ENCODE measurements around the gene HNRNPA2B1. TPM values are rescaled to one million over a fixed set of nuclear protein-coding genes. Genes with fewer than 3 reads are reported as not detected.

Gene HNRNPA2B1
- total RNA-seq, 4 donors from 2014 or later = 184 to 306 (median 234) TPM

GRCh38 chr7:26233902-26234511, 33.5 kb upstream of the HNRNPA2B1 start:
- Histone ChIP-seq H3K27ac (no peak overlapping the region), H3K36me3 (no peaks in the 10 kb centered on the region), H3K27me3 (no peaks in the 10 kb centered on the region), H3K9me3 (no peaks in the 10 kb centered on the region), H3K4me3 (no peak overlapping the region), H3K4me1 (no peaks in the 10 kb centered on the region)
- TF ChIP-seq EP300 (IDR thresholded peaks at IDR 0.05) (no peak), POLR2A (IDR thresholded peaks at IDR 0.05) (no peak), CTCF (IDR thresholded peaks at IDR 0.05) (no peak)
- WGBS, 2 donors = 83 to 88% methylated on average over 5 of the region's 5 CpGs
- DNase-seq (ENCODE audit: low spot score in 2 of 2) = no peak

- H3K36me3 ChIP-seq = no peaks in the 10 kb centered on the region
- H3K27ac ChIP-seq = no peak overlapping the region
- 91 to 95% methylated on average over 2 of the region's 2 CpGs for WGBS, 2 donors
- H3K4me1 ChIP-seq = peaks cover 0 to 4% (median 0%) of the 10 kb centered on the region in 4 donors
- DNase-seq (ENCODE audit: low spot score in 2 of 2) = no peak
- no peaks in the 10 kb centered on the region for H3K27me3 ChIP-seq
- no peaks in the 10 kb centered on the region for H3K9me3 ChIP-seq
- H3K4me3 ChIP-seq = no peak overlapping the region
- TF ChIP-seq EP300 (IDR thresholded peaks at IDR 0.05) (no peak), CTCF (IDR thresholded peaks at IDR 0.05) (no peak), POLR2A (IDR thresholded peaks at IDR 0.05) (no peak)
These were observed 27.4 kb upstream of the HNRNPA2B1 start for GRCh38 chr7:26227987-26228386.

- no peak overlapping the region for H3K4me3 ChIP-seq
- 82 to 83% methylated on average over 5 of the region's 5 CpGs for whole genome bisulfite sequencing, 2 donors
- TF ChIP-seq POLR2A (IDR thresholded peaks at IDR 0.05) = no peak
- TF ChIP-seq CTCF (IDR thresholded peaks at IDR 0.05) = no peak
- TF ChIP-seq EP300 (IDR thresholded peaks at IDR 0.05) = no peak
These were observed 23.8 kb upstream of the HNRNPA2B1 start for GRCh38 chr7:26224359-26224758.

GRCh38 chr7:26216049-26216448, 15.5 kb upstream of the HNRNPA2B1 start:
- H3K4me1 ChIP-seq = no peaks in the 10 kb centered on the region
- peaks cover 0 to 26% (median 0%) of the 10 kb centered on the region in 3 donors for H3K36me3 ChIP-seq
- 66 to 82% methylated on average over 2 of the region's 2 CpGs for WGBS, 2 donors
- TF ChIP-seq EP300 (IDR thresholded peaks at IDR 0.05) (no peak), POLR2A (IDR thresholded peaks at IDR 0.05) (no peak), CTCF (IDR thresholded peaks at IDR 0.05) (no peak)
- no peak overlapping the region for H3K27ac ChIP-seq
- no peaks in the 10 kb centered on the region for H3K9me3 ChIP-seq
- no peak for DNase-seq (ENCODE audit: low spot score in 2 of 2)
- H3K4me3 ChIP-seq = no peak overlapping the region
- H3K27me3 ChIP-seq = no peaks in the 10 kb centered on the region

More at GRCh38 chr7:26224359-26224758, 23.8 kb upstream of the HNRNPA2B1 start:
- Histone ChIP-seq H3K4me1 (peaks cover 0 to 4% (median 0%) of the 10 kb centered on the region in 4 donors), H3K27me3 (no peaks in the 10 kb centered on the region), H3K27ac (no peak overlapping the region), H3K36me3 (no peaks in the 10 kb centered on the region), H3K9me3 (no peaks in the 10 kb centered on the region)
- no peak for DNase-seq (ENCODE audit: low spot score in 2 of 2)

GRCh38 chr7:26213807-26214515, 13.4 kb upstream of the HNRNPA2B1 start:
- Histone ChIP-seq H3K27ac (no peak overlapping the region), H3K36me3 (peaks cover 0 to 47% (median 0%) of the 10 kb centered on the region in 3 donors), H3K9me3 (no peaks in the 10 kb centered on the region), H3K4me1 (no peaks in the 10 kb centered on the region), H3K27me3 (no peaks in the 10 kb centered on the region), H3K4me3 (no peak overlapping the region)
- no peak for DNase-seq (ENCODE audit: low spot score in 2 of 2)
- WGBS, 2 donors = 81 to 84% methylated on average over 5 of the region's 5 CpGs
- TF ChIP-seq POLR2A (IDR thresholded peaks at IDR 0.05) (no peak), CTCF (IDR thresholded peaks at IDR 0.05) (no peak), EP300 (IDR thresholded peaks at IDR 0.05) (no peak)

Measured in tibial nerve (tissue), 4 donors.